Measurements from ENCODE around the gene ATRNL1. TPM values are rescaled to one million over a fixed set of nuclear protein-coding genes. Genes with fewer than 3 reads are reported as not detected.

Gene ATRNL1
- polyA plus RNA-seq, 3 donors, result not detected

DNA sequence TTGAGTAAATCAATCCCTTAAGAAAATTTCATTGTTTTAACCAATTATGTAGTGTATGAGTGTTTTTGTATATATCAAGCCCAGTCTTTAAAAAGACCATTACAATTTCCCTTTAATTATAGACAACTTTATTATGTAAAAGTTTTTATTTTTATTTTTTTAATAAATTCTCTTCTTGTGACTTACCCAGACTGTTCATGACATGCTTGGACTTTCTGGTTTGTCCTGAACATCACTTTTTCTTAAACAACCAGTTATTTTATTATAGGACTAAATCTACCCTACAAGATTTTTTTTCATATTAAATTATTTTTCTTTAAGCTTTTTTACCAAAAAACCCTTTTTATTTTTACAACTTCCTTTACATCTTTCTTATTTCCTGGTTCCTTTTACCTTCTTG, 410.4 kb downstream of the ATRNL1 start:
- Mint-ChIP-seq H3K27ac (no peak overlapping the region), H3K4me1 (no peaks in the 10 kb centered on the region), H3K27me3 (ENCODE audit: low read depth in 3 of 3) (no peaks in the 10 kb centered on the region), H3K36me3 (no peaks in the 10 kb centered on the region), H3K4me3 (no peak overlapping the region), H3K9me3 (peaks cover 0 to 5% (median 2%) of the 10 kb centered on the region in 7 donors)
- no peak overlapping the region for H3K4me3 ChIP-seq (replicated peaks in 1 of 3; ENCODE audit: low read depth in 2 of 3, low read length in 3 of 3)
- no peaks in the 10 kb centered on the region for H3K27me3 ChIP-seq (ENCODE audit: control insufficient read depth in 2 of 2, insufficient read depth in 2 of 2, low read length in 2 of 2)
- H3K9me3 ChIP-seq (replicated peaks in 1 of 2; ENCODE audit: control insufficient read depth in 1 of 2, insufficient read depth in 1 of 2, low read length in 2 of 2), result peaks cover 4 to 7% of the 10 kb centered on the region in 2 donors
- no peaks in the 10 kb centered on the region for H3K36me3 ChIP-seq (replicated peaks in 1 of 2; ENCODE audit: control insufficient read depth in 1 of 2, insufficient read depth in 2 of 2, low read length in 2 of 2)
- H3K27ac ChIP-seq (ENCODE audit: low read depth in 1 of 2, low read length in 2 of 2), result no peak overlapping the region
- TF ChIP-seq, protein P1, sequence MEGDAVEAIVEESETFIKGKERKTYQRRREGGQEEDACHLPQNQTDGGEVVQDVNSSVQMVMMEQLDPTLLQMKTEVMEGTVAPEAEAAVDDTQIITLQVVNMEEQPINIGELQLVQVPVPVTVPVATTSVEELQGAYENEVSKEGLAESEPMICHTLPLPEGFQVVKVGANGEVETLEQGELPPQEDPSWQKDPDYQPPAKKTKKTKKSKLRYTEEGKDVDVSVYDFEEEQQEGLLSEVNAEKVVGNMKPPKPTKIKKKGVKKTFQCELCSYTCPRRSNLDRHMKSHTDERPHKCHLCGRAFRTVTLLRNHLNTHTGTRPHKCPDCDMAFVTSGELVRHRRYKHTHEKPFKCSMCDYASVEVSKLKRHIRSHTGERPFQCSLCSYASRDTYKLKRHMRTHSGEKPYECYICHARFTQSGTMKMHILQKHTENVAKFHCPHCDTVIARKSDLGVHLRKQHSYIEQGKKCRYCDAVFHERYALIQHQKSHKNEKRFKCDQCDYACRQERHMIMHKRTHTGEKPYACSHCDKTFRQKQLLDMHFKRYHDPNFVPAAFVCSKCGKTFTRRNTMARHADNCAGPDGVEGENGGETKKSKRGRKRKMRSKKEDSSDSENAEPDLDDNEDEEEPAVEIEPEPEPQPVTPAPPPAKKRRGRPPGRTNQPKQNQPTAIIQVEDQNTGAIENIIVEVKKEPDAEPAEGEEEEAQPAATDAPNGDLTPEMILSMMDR (IDR thresholded peaks at IDR 0.05), result no peak
- no peak overlapping the region for H3K9ac ChIP-seq (ENCODE audit: insufficient read depth, low read length, poor library complexity, severe bottlenecking)
- no peaks in the 10 kb centered on the region for H3K79me2 ChIP-seq (ENCODE audit: insufficient read depth, low read length)
- no peaks in the 10 kb centered on the region for H4K20me1 ChIP-seq (ENCODE audit: insufficient read depth, low read length)
- intact Hi-C loops (cut with micrococcal nuclease), result no loop called here
- H2AFZ ChIP-seq (ENCODE audit: insufficient read depth, low read depth, low read length, poor library complexity, severe bottlenecking), result no peak overlapping the region
- no peak overlapping the region for H3K4me2 ChIP-seq (replicated peaks; ENCODE audit: extremely low read depth, low read length, poor library complexity, severe bottlenecking)
- DNase-seq, result no peak
- H3K4me1 ChIP-seq (ENCODE audit: control insufficient read depth in 1 of 2, insufficient read depth in 2 of 2, low read length in 2 of 2), result no peaks in the 10 kb centered on the region

DNA sequence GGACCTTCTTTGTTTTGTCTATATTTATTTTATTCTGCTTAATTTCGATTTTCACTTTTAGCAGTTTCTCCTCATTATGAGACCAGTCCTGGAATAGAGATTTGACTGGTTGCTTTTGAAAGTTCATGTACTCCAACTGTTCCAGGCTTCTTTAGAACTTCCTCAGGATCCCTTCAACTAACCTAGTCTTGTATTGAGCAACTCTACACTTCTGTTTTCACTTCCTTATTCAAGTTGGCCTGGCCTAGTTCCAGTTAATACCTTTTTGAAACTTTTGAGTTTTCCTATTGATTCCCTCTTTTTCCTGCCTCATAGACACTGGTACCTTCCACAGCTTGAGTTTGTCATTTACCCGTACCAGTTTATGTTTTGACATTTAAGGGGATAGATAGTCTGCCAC, 421.7 kb downstream of the ATRNL1 start:
- H3K9ac ChIP-seq (ENCODE audit: insufficient read depth, low read length, poor library complexity, severe bottlenecking), result no peak overlapping the region
- DNase-seq, result peak in 1 of 3 donors; percentile 1
- H3K4me2 ChIP-seq (replicated peaks; ENCODE audit: extremely low read depth, low read length, poor library complexity, severe bottlenecking), result no peak overlapping the region
- intact Hi-C loops (cut with micrococcal nuclease), result no loop called here
- WGBS (ENCODE audit: insufficient coverage), result no CpG with 5 or more reads among the region's 2 CpGs
- no peaks in the 10 kb centered on the region for H3K27me3 ChIP-seq (ENCODE audit: control insufficient read depth in 2 of 2, insufficient read depth in 2 of 2, low read length in 2 of 2)
- no peak overlapping the region for H3K4me3 ChIP-seq (replicated peaks in 1 of 3; ENCODE audit: low read depth in 2 of 3, low read length in 3 of 3)
- H3K36me3 Mint-ChIP-seq, result no peaks in the 10 kb centered on the region
- H3K27ac ChIP-seq (ENCODE audit: low read depth in 1 of 2, low read length in 2 of 2), result no peak overlapping the region
- H3K9me3 Mint-ChIP-seq, result peaks cover 0 to 5% (median 0%) of the 10 kb centered on the region in 7 donors
- no peaks in the 10 kb centered on the region for H3K4me1 ChIP-seq (ENCODE audit: control insufficient read depth in 1 of 2, insufficient read depth in 2 of 2, low read length in 2 of 2)
- no peaks in the 10 kb centered on the region for H3K79me2 ChIP-seq (ENCODE audit: insufficient read depth, low read length)
- peaks cover 4% of the 10 kb centered on the region for H3K4me1 Mint-ChIP-seq
- H3K27ac Mint-ChIP-seq, result no peak overlapping the region
- no peaks in the 10 kb centered on the region for H4K20me1 ChIP-seq (ENCODE audit: insufficient read depth, low read length)
- no peak overlapping the region for H2AFZ ChIP-seq (ENCODE audit: insufficient read depth, low read depth, low read length, poor library complexity, severe bottlenecking)
- TF ChIP-seq, protein P1 (IDR thresholded peaks at IDR 0.05), result no peak
- no peaks in the 10 kb centered on the region for H3K9me3 ChIP-seq (replicated peaks in 1 of 2; ENCODE audit: control insufficient read depth in 1 of 2, insufficient read depth in 1 of 2, low read length in 2 of 2)
- H3K36me3 ChIP-seq (replicated peaks in 1 of 2; ENCODE audit: control insufficient read depth in 1 of 2, insufficient read depth in 2 of 2, low read length in 2 of 2), result no peaks in the 10 kb centered on the region
- no peak overlapping the region for H3K4me3 Mint-ChIP-seq
- no peaks in the 10 kb centered on the region for H3K27me3 Mint-ChIP-seq (ENCODE audit: low read depth in 3 of 3)

Data from CD14-positive monocyte (primary cell).